OCI-LY7 (cell line): ENCODE measurements around the gene RELN. TPM values are rescaled to one million over a fixed set of nuclear protein-coding genes. Genes with fewer than 3 reads are reported as not detected.

Experiments used
- BruUV-seq: library from RNA; stranded (reverse); fragments of 400-500 nt; replicated peaks from 2 replicates; lab custom pipeline; 2021; lab: Mats Ljungman, UMichigan
- CTCF ChIA-PET: fragments of 300-600 bp; sonication (Branson Sonifier 250); formaldehyde crosslinking; loops from one replicate; lab custom pipeline; 2022; ENCODE audit warnings: antibody characterized with exemption; ENCODE audit not compliant: unreplicated experiment; lab: Charles Lee
- POLR2A ChIA-PET: fragments of 300-600 bp; sonication (Branson Sonifier 250); formaldehyde crosslinking; loops from one replicate; lab custom pipeline; 2022; ENCODE audit warnings: antibody characterized with exemption; lab: Charles Lee
- DNase-seq: peaks from one replicate; pipeline ENCODE4 v3.0.0-alpha.2; 2015; ENCODE audit warnings: low spot score
- H2AFZ ChIP-seq: fragments of 200-600 bp; sonication (generic), shearing (Covaris generic); 2 replicates; pipeline ENCODE4 v1.6.1; 2014; ENCODE audit warnings: mild to moderate bottlenecking, antibody characterized with exemption, low read length, moderate library complexity
- H3K27ac ChIP-seq: fragments of 200-600 bp; sonication (generic); 2 replicates; pipeline ENCODE4 v1.5.1; 2014; ENCODE audit warnings: mixed run types, low read depth, mild to moderate bottlenecking, moderate library complexity, low read length, inconsistent platforms; ENCODE audit not compliant: poor library complexity, severe bottlenecking
- H3K36me3 ChIP-seq: fragments of 200-600 bp; sonication (generic); 2 replicates; pipeline ENCODE4 v1.6.1; 2014; ENCODE audit warnings: mild to moderate bottlenecking, antibody characterized with exemption, low read length, moderate library complexity, mixed read lengths; ENCODE audit not compliant: insufficient read depth
- H3K4me1 ChIP-seq: fragments of 200-600 bp; sonication (generic); 2 replicates; pipeline ENCODE4 v1.5.1; 2014; ENCODE audit warnings: mild to moderate bottlenecking, low read length; ENCODE audit not compliant: insufficient read depth, poor library complexity, severe bottlenecking
- H3K4me2 ChIP-seq: fragments of 200-600 bp; sonication (generic); 2 replicates; pipeline ENCODE4 v1.6.1; 2014; ENCODE audit warnings: mild to moderate bottlenecking, low read length
- H3K4me3 ChIP-seq: fragments of 200-600 bp; sonication (generic); 2 replicates; pipeline ENCODE4 v1.5.1; 2014; ENCODE audit warnings: mild to moderate bottlenecking, low read depth, low read length; ENCODE audit not compliant: poor library complexity, severe bottlenecking
- H3K79me2 ChIP-seq: fragments of 200-600 bp; sonication (generic); 2 replicates; pipeline ENCODE4 v1.6.1; 2016; ENCODE audit warnings: low read depth, mild to moderate bottlenecking, low read length, moderate library complexity, mixed read lengths; ENCODE audit not compliant: insufficient read depth
- H3K9me2 ChIP-seq: fragments of 200-600 bp; sonication (generic); 2 replicates; pipeline ENCODE4 v1.6.1; 2016; ENCODE audit warnings: mild to moderate bottlenecking, low read length, mixed read lengths; ENCODE audit not compliant: insufficient read depth
- H3K9me3 ChIP-seq: fragments of 200-600 bp; sonication (generic); 2 replicates; pipeline ENCODE4 v1.6.1; 2014; ENCODE audit warnings: mild to moderate bottlenecking, mixed run types, low read length, mixed read lengths
- H4K20me1 ChIP-seq: fragments of 200-600 bp; sonication (generic); 2 replicates; pipeline ENCODE4 v1.6.1; 2014; ENCODE audit warnings: mild to moderate bottlenecking, antibody characterized with exemption, low read length, moderate library complexity, mixed read lengths; ENCODE audit not compliant: insufficient read depth
- CTCF ChIP-seq: fragments of 200-600 bp; sonication (generic); conservative IDR thresholded peaks from 2 replicates; pipeline ENCODE4 v1.5.1; 2014; ENCODE audit warnings: mild to moderate bottlenecking, antibody characterized with exemption, low read length, moderate library complexity, mixed read lengths
- EZH2phosphoT487 ChIP-seq: fragments of 200-600 bp; sonication (generic); IDR thresholded peaks from 2 replicates; pipeline ENCODE4 v1.6.1; 2018; ENCODE audit warnings: low read depth, borderline replicate concordance, mild to moderate bottlenecking, mixed run types, antibody characterized with exemption, low read length, moderate library complexity, mixed read lengths
- intact Hi-C: fragments of 100-400 bp; cut with micrococcal nuclease; formaldehyde crosslinking; loops from one replicate; pipeline ENCODE4 v1.10.0; 2022; ENCODE audit not compliant: unreplicated experiment
- total RNA-seq, 2 experiments: library from RNA; depleted of rRNA in 1 of 2; stranded (reverse); fragments of >200 nt in 1 of 2; shearing (Covaris generic) in 1 of 2; gene quantifications; 2 replicates each; pipeline ENCODE4 v1.2.3, GENCODE V29; 2014 to 2022

The RELN gene
- total RNA-seq, 2 experiments from 2014 or later = not detected

- no TSS peak for BruUV-seq
- Histone ChIP-seq H3K27ac (no peak overlapping the region), H3K36me3 (no peaks in the 10 kb centered on the region), H3K79me2 (no peaks in the 10 kb centered on the region), H3K9me3 (no peaks in the 10 kb centered on the region), H3K4me2 (no peak overlapping the region), H2AFZ (no peak overlapping the region), H4K20me1 (no peaks in the 10 kb centered on the region), H3K4me1 (no peaks in the 10 kb centered on the region), H3K9me2 (no peaks in the 10 kb centered on the region), H3K4me3 (no peak overlapping the region)
- TF ChIP-seq CTCF (no peak), EZH2phosphoT487 (no peak)
- ChIA-PET POLR2A (interaction anchor here (0.8 kb wide), 1 partner anchor 71 kb away, joined by 3 read pairs; no protein-coding TSS in a partner anchor), CTCF (no interaction called here)
- intact Hi-C loops = no loop called here
- no peak for DNase-seq
These were observed 33.6 kb upstream of the RELN start for GRCh38 chr7:104023100-104023499.

- H3K79me2 ChIP-seq = no peaks in the 10 kb centered on the region
- ChIA-PET CTCF (no interaction called here), POLR2A (no interaction called here)
- H3K9me2 ChIP-seq = no peaks in the 10 kb centered on the region
- no peaks in the 10 kb centered on the region for H4K20me1 ChIP-seq
- no peak for DNase-seq
- no peak overlapping the region for H3K4me3 ChIP-seq
- H3K4me1 ChIP-seq = no peaks in the 10 kb centered on the region
- no TSS peak for BruUV-seq
- no peak overlapping the region for H3K4me2 ChIP-seq
- intact Hi-C loops = no loop called here
- TF ChIP-seq EZH2phosphoT487 (no peak), CTCF (no peak)
- no peak overlapping the region for H3K27ac ChIP-seq
- no peak overlapping the region for H2AFZ ChIP-seq
- no peaks in the 10 kb centered on the region for H3K9me3 ChIP-seq
- no peaks in the 10 kb centered on the region for H3K36me3 ChIP-seq
These were observed 29.0 kb upstream of the RELN start for GRCh38 chr7:104018425-104018824.

- Histone ChIP-seq H3K9me3 (no peaks in the 10 kb centered on the region), H2AFZ (no peak overlapping the region), H3K4me1 (no peaks in the 10 kb centered on the region), H3K36me3 (no peaks in the 10 kb centered on the region), H3K4me3 (no peak overlapping the region), H3K4me2 (no peak overlapping the region), H3K79me2 (no peaks in the 10 kb centered on the region), H3K27ac (no peak overlapping the region), H4K20me1 (no peaks in the 10 kb centered on the region), H3K9me2 (no peaks in the 10 kb centered on the region)
- POLR2A ChIA-PET = no interaction called here
- intact Hi-C loops = no loop called here
- CTCF ChIA-PET = no interaction called here
- BruUV-seq = no TSS peak
- no peak for DNase-seq
- no peak for TF ChIP-seq EZH2phosphoT487
- TF ChIP-seq CTCF = no peak
These were observed 27.5 kb upstream of the RELN start for GRCh38 chr7:104017001-104017400.
